ENCODE data around the gene SRF. TPM values are rescaled to one million over a fixed set of nuclear protein-coding genes. Genes with fewer than 3 reads are reported as not detected.
"Not testable (repeated sequence)": the region's sequence is repeated elsewhere in the genome, so short reads cannot be mapped to it uniquely, and the experiment has no call there.

The SRF gene
- 81.2 TPM for total RNA-seq
- long read RNA-seq, full-length matches to known transcripts: 52 of 93 reads
- long read RNA-seq, partial matches to known transcripts: 17 of 93 reads
- long read RNA-seq, other reads (novel, unspliced or antisense): 24 of 93 reads

- intact Hi-C loops (cut with DNase I): no loop called here
Observed at GRCh38 chr6:43170931-43171706, at the start of gene SRF. SRF (plus strand) TSS chr6:43171269; CDS start chr6:43171657, 388 bp downstream.

GRCh38 chr6:43122146-43122545 lies 48.9 kb upstream of the SRF start:
- DNase-seq (ENCODE audit: low spot score): peak; percentile 35
- intact Hi-C loops (cut with DNase I): no loop called here

More at GRCh38 chr6:43170931-43171706, at the start of gene SRF:
- DNase-seq (ENCODE audit: low spot score): peak; percentile 100

GRCh38 chr6:43123461-43124314 lies 47.4 kb upstream of the SRF start:
- no peak for DNase-seq (ENCODE audit: low spot score)
- intact Hi-C loops (cut with DNase I): no loop called here

GRCh38 chr6:43124481-43124880 lies 46.6 kb upstream of the SRF start:
- intact Hi-C loops (cut with DNase I): no loop called here
- DNase-seq (ENCODE audit: low spot score): no peak

GRCh38 chr6:43125119-43125518 lies 46.0 kb upstream of the SRF start:
- intact Hi-C loops (cut with DNase I): no loop called here
- no peak for DNase-seq (ENCODE audit: low spot score)

- no peak for DNase-seq (ENCODE audit: low spot score)
- intact Hi-C loops (cut with DNase I): no loop called here
Observed at GRCh38 chr6:43125555-43125954, 45.5 kb upstream of the SRF start.

- DNase-seq (ENCODE audit: low spot score): no peak
- intact Hi-C loops (cut with DNase I): no loop called here
Observed at GRCh38 chr6:43127180-43127579, 43.9 kb upstream of the SRF start.

GRCh38 chr6:43127877-43128276 lies 43.2 kb upstream of the SRF start:
- no peak for DNase-seq (ENCODE audit: low spot score)
- intact Hi-C loops (cut with DNase I): no loop called here

- intact Hi-C loops (cut with DNase I): no loop called here
- DNase-seq (ENCODE audit: low spot score): no peak
Observed at GRCh38 chr6:43128926-43129325, 42.1 kb upstream of the SRF start.

- intact Hi-C loops (cut with DNase I): no loop called here
- DNase-seq (ENCODE audit: low spot score): no peak
Observed at GRCh38 chr6:43129434-43130194, 41.5 kb upstream of the SRF start.

- no peak for DNase-seq (ENCODE audit: low spot score)
- intact Hi-C loops (cut with DNase I): no loop called here
Observed at GRCh38 chr6:43130429-43130828, 40.6 kb upstream of the SRF start.

- DNase-seq (ENCODE audit: low spot score); intact Hi-C loops (cut with DNase I): not testable (repeated sequence)
Observed at GRCh38 chr6:43131379-43131778, 39.7 kb upstream of the SRF start.

GRCh38 chr6:43138267-43138666 lies 32.8 kb upstream of the SRF start:
- DNase-seq (ENCODE audit: low spot score): no peak
- intact Hi-C loops (cut with DNase I): no loop called here

- not testable (repeated sequence) for DNase-seq (ENCODE audit: low spot score)
- intact Hi-C loops (cut with DNase I): loop anchor here (5.0 kb wide), 3 partner anchors 68 to 238 kb away; partner anchors contain the start of gene CUL7
Observed at GRCh38 chr6:43139973-43140372, 31.1 kb upstream of the SRF start.

GRCh38 chr6:43141644-43142043 lies 29.4 kb upstream of the SRF start:
- no peak for DNase-seq (ENCODE audit: low spot score)
- intact Hi-C loops (cut with DNase I): loop anchor here (5.0 kb wide), 3 partner anchors 69 to 239 kb away; partner anchors contain the start of gene CUL7

GRCh38 chr6:43142101-43142500 lies 29.0 kb upstream of the SRF start:
- no peak for DNase-seq (ENCODE audit: low spot score)
- intact Hi-C loops (cut with DNase I): loop anchor here (5.0 kb wide), 3 partner anchors 70 to 240 kb away; partner anchors contain the start of gene CUL7

- peak; percentile 91 for DNase-seq (ENCODE audit: low spot score)
- intact Hi-C loops (cut with DNase I): loop anchor here (1.0 to 5.0 kb wide), 4 partner anchors 71 to 241 kb away; partner anchors contain the start of gene CUL7
Observed at GRCh38 chr6:43143235-43144128, 27.6 kb upstream of the SRF start.

- intact Hi-C loops (cut with DNase I): loop anchor here (5.0 kb wide), 3 partner anchors 73 to 243 kb away; partner anchors contain the start of gene CUL7
- no peak for DNase-seq (ENCODE audit: low spot score)
Observed at GRCh38 chr6:43144879-43145278, 26.2 kb upstream of the SRF start.
